Trophoblast cell (in vitro differentiated cells and primary cell): ENCODE data around the gene MYRF.

ENCODE experiments used
- DNase-seq, 2 donors: peaks; one replicate each; pipeline ENCODE4 v3.0.0-alpha.2; 2016
- H2AFZ ChIP-seq: 2 replicates; pipeline ENCODE4 v1.6.1; 2013; ENCODE audit warnings: low read length, moderate library complexity, mild to moderate bottlenecking; ENCODE audit not compliant: insufficient read depth, poor library complexity
- H2AK5ac ChIP-seq: 2 replicates; pipeline ENCODE4 v1.6.1; 2013; ENCODE audit warnings: mild to moderate bottlenecking, low read length
- H2BK120ac ChIP-seq: 2 replicates; pipeline ENCODE4 v1.6.1; 2013; ENCODE audit warnings: low read length, mild to moderate bottlenecking, moderate library complexity; ENCODE audit not compliant: insufficient read depth, poor library complexity
- H2BK12ac ChIP-seq: 2 replicates; pipeline ENCODE4 v1.6.1; 2013; ENCODE audit warnings: mild to moderate bottlenecking, low read length, moderate library complexity
- H2BK5ac ChIP-seq: 2 replicates; pipeline ENCODE4 v1.6.1; 2013; ENCODE audit warnings: low read length, low read depth, moderate library complexity, mild to moderate bottlenecking; ENCODE audit not compliant: poor library complexity
- H3K14ac ChIP-seq: 2 replicates; pipeline ENCODE4 v1.6.1; 2013; ENCODE audit warnings: mild to moderate bottlenecking, low read length
- H3K18ac ChIP-seq: 2 replicates; pipeline ENCODE4 v1.6.1; 2013; ENCODE audit warnings: mild to moderate bottlenecking, low read length
- H3K23ac ChIP-seq: 2 replicates; pipeline ENCODE4 v1.6.1; 2013; ENCODE audit warnings: low read length
- H3K27ac ChIP-seq: 2 replicates; pipeline ENCODE4 v1.5.1; 2013; ENCODE audit warnings: low read depth, mild to moderate bottlenecking, inconsistent platforms, low read length, moderate library complexity
- H3K27me3 ChIP-seq: 2 replicates; pipeline ENCODE4 v1.6.1; 2013; ENCODE audit warnings: inconsistent platforms, mild to moderate bottlenecking, low read length, moderate library complexity; ENCODE audit not compliant: insufficient read depth
- H3K36me3 ChIP-seq, 2 experiments: 1 replicate in 1 of 2; 2 replicates in 1 of 2; pipeline ENCODE4 v1.6.1; 2013; ENCODE audit warnings: low read length in 2 of 2, mild to moderate bottlenecking in 2 of 2, moderate library complexity in 1 of 2; ENCODE audit not compliant: insufficient read depth in 2 of 2, control insufficient read depth in 1 of 2
- H3K4ac ChIP-seq: 2 replicates; pipeline ENCODE4 v1.6.1; 2013; ENCODE audit warnings: low read depth, mild to moderate bottlenecking, low read length, moderate library complexity
- H3K4me1 ChIP-seq, 2 experiments: 1 replicate in 1 of 2; 2 replicates in 1 of 2; pipeline ENCODE4 v1.6.1; 2013; ENCODE audit warnings: low read length in 2 of 2, mild to moderate bottlenecking in 2 of 2, moderate library complexity in 1 of 2; ENCODE audit not compliant: insufficient read depth in 2 of 2, control insufficient read depth in 1 of 2
- H3K4me2 ChIP-seq: 2 replicates; pipeline ENCODE4 v1.6.1; 2013; ENCODE audit warnings: inconsistent platforms, mild to moderate bottlenecking, low read length, moderate library complexity
- H3K4me3 ChIP-seq: 2 replicates; pipeline ENCODE4 v1.5.1; 2013; ENCODE audit warnings: mild to moderate bottlenecking, low read depth, low read length, inconsistent platforms
- H3K79me1 ChIP-seq: one replicate; pipeline ENCODE4 v1.6.1; 2013; ENCODE audit warnings: low read length
- H3K79me2 ChIP-seq: 2 replicates; pipeline ENCODE4 v1.6.1; 2013; ENCODE audit warnings: low read length, mild to moderate bottlenecking; ENCODE audit not compliant: control insufficient read depth, insufficient read depth, poor library complexity
- H3K9ac ChIP-seq: 2 replicates; pipeline ENCODE4 v1.6.1; 2013; ENCODE audit warnings: mild to moderate bottlenecking, low read length
- H3K9me3 ChIP-seq: 2 replicates; pipeline ENCODE4 v1.6.1; 2013; ENCODE audit warnings: low read depth, mild to moderate bottlenecking, control low read depth, inconsistent platforms, low read length; ENCODE audit not compliant: insufficient read depth
- H4K12ac ChIP-seq: 2 replicates; pipeline ENCODE4 v1.6.1; 2013; ENCODE audit warnings: low read depth, mild to moderate bottlenecking, low read length, moderate library complexity
- H4K8ac ChIP-seq: 2 replicates; pipeline ENCODE4 v1.6.1; 2013; ENCODE audit warnings: low read depth, mild to moderate bottlenecking, low read length, moderate library complexity
- H4K91ac ChIP-seq: one replicate; pipeline ENCODE4 v1.6.1; 2013; ENCODE audit warnings: low read depth, mild to moderate bottlenecking, low read length, moderate library complexity
- WGBS: extraction: QIAGEN DNeasy Blood & Tissue Kit; methylation state at CpG from one replicate; pipeline ENCODE4 v1.1.7; 2013; ENCODE audit warnings: missing lambda C conversion rate; ENCODE audit not compliant: insufficient read length, insufficient coverage; ENCODE audit errors: extremely low coverage; 5-methylcytosine and 5-hydroxymethylcytosine counted together

Gene MYRF

GRCh38 chr11:61736310-61736709 lies 16.1 kb upstream of the MYRF start:
- no peak overlapping the region for H3K4ac ChIP-seq
- DNase-seq = no peak
- no peak overlapping the region for H3K4me3 ChIP-seq
- H3K9me3 ChIP-seq = no peaks in the 10 kb centered on the region
- H3K14ac ChIP-seq = no peak overlapping the region
- H2AK5ac ChIP-seq = no peak overlapping the region
- no peak overlapping the region for H3K23ac ChIP-seq
- no peak overlapping the region for H4K8ac ChIP-seq
- no peak overlapping the region for H3K18ac ChIP-seq
- no peak overlapping the region for H2BK5ac ChIP-seq
- WGBS = no CpG with 5 or more reads among the region's 5 CpGs
- no peak overlapping the region for H4K91ac ChIP-seq
- no peak overlapping the region for H3K4me2 ChIP-seq
- H3K4me1 ChIP-seq = no peaks in the 10 kb centered on the region
- no peak overlapping the region for H2AFZ ChIP-seq
- H3K27me3 ChIP-seq = no peaks in the 10 kb centered on the region
- no peaks in the 10 kb centered on the region for H3K79me1 ChIP-seq
- H2BK120ac ChIP-seq = no peak overlapping the region
- no peak overlapping the region for H3K27ac ChIP-seq
- no peak overlapping the region for H2BK12ac ChIP-seq
- H4K12ac ChIP-seq = no peak overlapping the region
- peaks cover 0 to 13% of the 10 kb centered on the region in 2 experiments for H3K36me3 ChIP-seq
- no peak overlapping the region for H3K9ac ChIP-seq
- H3K79me2 ChIP-seq = no peaks in the 10 kb centered on the region

- H3K36me3 ChIP-seq = peaks cover 0 to 14% of the 10 kb centered on the region in 2 experiments
Observed at GRCh38 chr11:61737131-61737530, 15.3 kb upstream of the MYRF start.

GRCh38 chr11:61737636-61738386 lies 14.6 kb upstream of the MYRF start:
- Histone ChIP-seq H4K91ac (no peak overlapping the region), H3K23ac (no peak overlapping the region), H2BK12ac (no peak overlapping the region), H2BK5ac (no peak overlapping the region), H3K27ac (no peak overlapping the region), H3K18ac (no peak overlapping the region), H3K14ac (no peak overlapping the region), H3K36me3 (peaks cover 0 to 14% of the 10 kb centered on the region in 2 experiments), H3K4ac (no peak overlapping the region), H3K4me1 (peaks cover 0 to 2% of the 10 kb centered on the region in 2 experiments), H3K9ac (no peak overlapping the region), H3K9me3 (no peaks in the 10 kb centered on the region), H3K27me3 (no peaks in the 10 kb centered on the region), H3K4me3 (no peak overlapping the region), H3K79me2 (no peaks in the 10 kb centered on the region), H2AK5ac (no peak overlapping the region), H3K4me2 (no peak overlapping the region), H4K12ac (no peak overlapping the region), H4K8ac (no peak overlapping the region), H3K79me1 (no peaks in the 10 kb centered on the region), H2AFZ (no peak overlapping the region), H2BK120ac (no peak overlapping the region)
- DNase-seq = no peak
- no CpG with 5 or more reads among the region's 23 CpGs for WGBS

More at GRCh38 chr11:61737131-61737530, 15.3 kb upstream of the MYRF start:
- Histone ChIP-seq H3K4me2 (no peak overlapping the region), H3K9ac (no peak overlapping the region), H2BK5ac (no peak overlapping the region), H3K79me1 (no peaks in the 10 kb centered on the region), H2BK120ac (no peak overlapping the region), H4K91ac (no peak overlapping the region), H3K9me3 (no peaks in the 10 kb centered on the region), H2AFZ (no peak overlapping the region), H2AK5ac (no peak overlapping the region), H3K4me1 (no peaks in the 10 kb centered on the region), H4K12ac (no peak overlapping the region), H3K4ac (no peak overlapping the region), H3K4me3 (no peak overlapping the region), H3K18ac (no peak overlapping the region), H3K23ac (no peak overlapping the region), H3K79me2 (no peaks in the 10 kb centered on the region), H3K27ac (no peak overlapping the region), H4K8ac (no peak overlapping the region), H3K27me3 (no peaks in the 10 kb centered on the region), H2BK12ac (no peak overlapping the region), H3K14ac (no peak overlapping the region)
- DNase-seq = no peak
- no CpG with 5 or more reads among the region's 12 CpGs for WGBS

GRCh38 chr11:61738776-61739175 lies 13.7 kb upstream of the MYRF start:
- Histone ChIP-seq H2BK5ac (no peak overlapping the region), H3K4me2 (no peak overlapping the region), H3K18ac (no peak overlapping the region), H3K4me3 (no peak overlapping the region), H3K4ac (no peak overlapping the region), H2BK120ac (no peak overlapping the region), H2AK5ac (no peak overlapping the region), H3K27ac (no peak overlapping the region), H4K8ac (no peak overlapping the region), H3K9me3 (no peaks in the 10 kb centered on the region), H3K36me3 (peaks cover 0 to 14% of the 10 kb centered on the region in 2 experiments), H3K4me1 (peaks cover 0 to 2% of the 10 kb centered on the region in 2 experiments), H3K14ac (no peak overlapping the region), H3K27me3 (no peaks in the 10 kb centered on the region), H2BK12ac (no peak overlapping the region), H3K79me1 (no peaks in the 10 kb centered on the region), H2AFZ (no peak overlapping the region), H3K23ac (no peak overlapping the region), H3K9ac (no peak overlapping the region), H3K79me2 (no peaks in the 10 kb centered on the region), H4K91ac (no peak overlapping the region), H4K12ac (no peak overlapping the region)
- no CpG with 5 or more reads among the region's 7 CpGs for WGBS
- DNase-seq = no peak
